HG02870 (cell line): ENCODE results near the gene SEC16A.

Experiments used
- ATAC-seq: cut with Tn5 transposase; IDR thresholded peaks from one replicate; pipeline ENCODE4 v1.9.1; 2021; ENCODE audit warnings: mild to moderate bottlenecking, moderate library complexity; ENCODE audit not compliant: unreplicated experiment

The SEC16A gene

DNA sequence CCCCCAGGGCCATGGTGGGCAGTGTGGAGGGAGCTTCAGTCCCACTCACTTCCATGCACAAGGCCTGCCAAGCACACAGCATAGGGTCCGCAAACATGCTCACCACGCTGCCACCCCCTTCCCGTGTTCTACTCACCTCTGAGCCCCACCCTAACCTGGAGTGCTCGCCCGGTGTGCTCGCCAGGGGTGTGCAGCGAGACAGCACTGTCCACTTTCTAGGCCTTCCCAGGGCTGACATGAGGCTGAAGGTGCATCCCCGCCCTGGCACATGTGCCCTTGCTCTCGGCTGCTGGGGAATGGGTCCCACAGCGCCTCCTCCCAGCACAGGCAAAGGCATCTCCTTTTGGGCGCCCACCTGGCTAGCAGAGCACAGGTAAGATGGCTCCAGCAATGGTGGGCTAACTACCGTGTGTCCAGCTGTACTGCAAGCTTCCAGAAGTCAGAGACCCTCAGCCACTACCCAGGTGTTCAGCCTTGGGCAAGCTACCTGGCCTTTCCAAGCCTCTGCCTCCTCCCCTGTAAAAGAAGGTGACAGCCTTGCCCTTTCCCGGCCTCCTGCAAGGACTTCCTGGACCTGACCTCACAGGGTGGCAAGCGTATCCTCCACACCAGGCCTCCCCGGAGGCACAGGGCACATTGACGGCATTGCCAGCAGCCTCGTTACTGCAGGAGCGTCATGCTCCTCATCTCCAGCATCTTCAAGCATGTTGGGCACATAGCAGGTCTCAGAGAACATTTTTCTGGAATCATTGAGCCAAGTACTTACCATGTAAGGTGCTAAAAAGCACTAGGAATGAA, 4.2 kb upstream of the SEC16A start:
- ATAC-seq: no peak

GRCh38 chr9:136486131-136486530, 3.3 kb upstream of the SEC16A start:
- ATAC-seq: no peak

GRCh38 chr9:136485049-136486045, 2.5 kb upstream of the SEC16A start:
- no peak for ATAC-seq

DNA sequence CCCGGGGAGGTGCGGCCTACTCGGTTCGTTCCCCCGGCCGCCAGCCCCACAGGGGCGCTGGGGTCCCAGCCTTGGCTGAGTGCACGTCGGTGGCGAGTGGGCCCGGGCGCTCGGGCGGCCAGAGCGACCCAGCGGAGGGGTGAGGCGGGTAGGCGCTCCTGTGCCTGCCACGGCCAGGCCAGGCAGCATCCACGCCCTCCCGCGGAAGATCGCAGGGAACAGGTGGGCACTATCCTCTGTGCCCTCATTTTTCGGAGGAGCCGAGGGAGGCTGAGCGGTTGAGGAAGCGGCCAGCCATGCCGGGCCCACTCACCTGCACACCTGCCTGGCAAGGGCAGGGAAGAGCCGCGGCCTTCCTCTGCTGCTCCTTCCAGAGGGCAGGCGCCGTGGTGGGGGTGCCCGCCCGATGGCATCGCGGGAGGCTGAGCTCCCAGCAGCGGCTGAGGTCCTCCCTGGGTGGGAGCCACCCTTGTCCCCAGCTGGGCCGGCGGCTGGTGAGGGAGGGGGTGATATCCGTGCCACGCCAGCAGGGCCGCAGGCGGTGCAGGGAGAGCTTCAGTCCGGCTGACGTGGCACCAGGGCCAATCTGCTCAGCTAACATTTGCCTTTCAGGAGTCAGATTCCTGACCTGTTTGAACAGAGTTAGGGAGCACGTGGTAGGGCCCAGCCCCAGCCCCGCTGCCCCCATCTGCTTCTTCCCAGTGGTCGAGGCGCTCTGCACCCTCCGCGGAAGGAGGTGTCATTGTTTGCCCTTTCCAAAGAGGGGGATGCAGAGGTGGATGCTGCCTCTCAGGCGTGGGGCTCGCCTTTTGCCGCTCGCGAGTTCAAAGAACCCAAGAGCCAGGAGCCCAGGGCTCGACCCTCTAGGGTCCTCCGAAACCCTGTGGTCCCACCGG, 1.6 kb upstream of the SEC16A start:
- ATAC-seq: no peak

DNA sequence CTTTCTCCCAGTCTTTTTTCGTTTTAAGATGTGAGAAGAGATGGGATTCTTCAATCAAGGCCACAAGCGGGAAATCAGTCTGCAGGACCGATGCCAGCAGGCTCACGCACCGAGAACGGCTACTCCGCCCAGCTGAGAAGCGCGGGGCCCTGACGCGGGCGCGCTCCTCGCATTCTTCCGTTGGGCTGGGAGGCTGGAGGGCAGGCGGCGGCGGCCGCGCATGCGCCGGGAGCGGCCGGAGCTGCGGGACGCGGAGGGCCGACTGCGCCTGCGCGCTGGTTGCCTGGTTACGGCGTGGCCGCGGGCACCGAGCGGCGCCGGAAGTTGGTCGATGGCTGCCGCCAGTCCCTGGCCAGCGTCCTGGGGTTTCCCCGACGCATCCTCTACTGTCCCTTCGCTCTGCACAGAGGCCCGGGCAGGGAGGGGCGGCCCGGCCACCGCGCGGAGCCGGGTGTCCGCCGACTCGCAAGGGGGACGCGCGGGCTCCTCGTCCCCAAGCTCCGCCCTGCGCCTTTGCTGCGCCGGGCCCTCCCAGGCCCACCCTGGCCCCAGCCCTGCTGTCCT, 831 bp upstream of the SEC16A start:
- ATAC-seq: peak; percentile 51

DNA sequence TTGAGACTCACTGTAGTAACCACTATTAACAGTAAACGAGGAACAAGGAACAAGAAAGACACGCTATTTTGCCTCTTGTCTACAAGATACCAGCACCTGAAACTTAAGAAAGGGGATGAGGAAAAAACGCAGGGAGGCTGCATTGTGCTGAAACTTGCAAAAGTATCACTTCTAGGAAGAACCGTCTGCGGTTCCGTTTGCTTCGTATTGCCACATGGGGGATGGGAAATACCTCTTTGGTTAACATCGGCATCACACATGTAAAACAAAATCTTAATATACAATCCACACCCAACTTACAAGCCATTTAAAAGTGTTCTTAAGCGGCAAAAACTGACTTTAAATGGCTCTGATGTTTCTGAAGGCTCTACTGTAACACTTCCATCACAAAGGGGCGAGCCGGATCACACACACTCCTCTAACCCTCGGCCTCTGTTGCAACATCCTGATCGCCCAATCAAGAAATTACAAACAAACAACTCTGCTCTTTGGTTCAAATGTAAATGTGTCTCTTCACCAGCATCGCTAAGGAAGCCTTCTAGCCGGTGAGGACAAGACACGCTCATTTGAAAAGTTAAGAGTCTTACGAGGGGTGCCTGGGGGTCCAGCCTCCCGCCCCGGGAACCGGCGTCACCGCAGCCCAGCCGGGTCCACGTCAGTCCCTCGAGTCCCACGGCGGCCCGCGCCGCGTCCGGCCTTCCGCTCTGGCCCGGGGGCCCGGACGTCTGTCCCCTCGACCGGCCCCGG, 621 bp downstream of the SEC16A start:
- no peak for ATAC-seq

GRCh38 chr9:136481558-136481957, 1.3 kb downstream of the SEC16A start:
- no peak for ATAC-seq

DNA sequence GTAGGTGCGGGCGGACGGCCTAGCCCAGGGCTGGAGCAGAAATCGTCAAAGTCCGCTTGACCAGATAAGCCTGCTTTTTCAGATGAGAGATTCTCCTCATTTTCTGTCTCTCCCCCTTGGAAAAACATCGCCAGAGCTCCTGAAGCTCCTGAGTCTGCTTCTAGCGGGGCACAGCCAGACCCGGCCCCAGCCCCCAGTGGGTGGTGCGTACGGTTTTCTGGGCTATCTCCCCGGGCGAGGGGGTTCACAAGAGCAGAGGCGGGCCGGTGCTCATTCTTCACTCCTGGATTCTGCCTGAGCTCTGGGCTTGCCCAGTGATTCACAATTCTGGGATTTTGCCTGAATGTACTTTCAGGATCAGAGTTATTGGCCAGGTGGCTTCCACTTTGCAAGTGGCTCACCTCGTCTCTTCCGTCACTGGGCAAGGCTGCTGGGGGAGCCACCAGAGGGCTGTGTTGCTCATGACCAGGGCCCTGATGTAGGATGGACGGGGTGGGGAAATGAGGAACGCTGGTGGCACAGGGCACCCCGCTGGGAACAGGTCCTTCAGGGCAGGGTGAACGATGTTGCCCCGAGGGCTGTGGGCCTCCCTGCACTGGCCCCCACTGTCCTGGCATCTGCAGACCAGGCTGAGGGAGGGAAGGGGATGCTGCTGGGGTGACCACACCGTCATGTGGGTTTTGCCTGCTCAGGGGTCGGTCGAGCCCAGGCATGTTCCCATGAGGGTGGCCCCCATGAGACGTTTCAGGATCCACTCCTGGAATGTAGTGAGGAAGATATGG, 6.3 kb downstream of the SEC16A start:
- no peak for ATAC-seq

DNA sequence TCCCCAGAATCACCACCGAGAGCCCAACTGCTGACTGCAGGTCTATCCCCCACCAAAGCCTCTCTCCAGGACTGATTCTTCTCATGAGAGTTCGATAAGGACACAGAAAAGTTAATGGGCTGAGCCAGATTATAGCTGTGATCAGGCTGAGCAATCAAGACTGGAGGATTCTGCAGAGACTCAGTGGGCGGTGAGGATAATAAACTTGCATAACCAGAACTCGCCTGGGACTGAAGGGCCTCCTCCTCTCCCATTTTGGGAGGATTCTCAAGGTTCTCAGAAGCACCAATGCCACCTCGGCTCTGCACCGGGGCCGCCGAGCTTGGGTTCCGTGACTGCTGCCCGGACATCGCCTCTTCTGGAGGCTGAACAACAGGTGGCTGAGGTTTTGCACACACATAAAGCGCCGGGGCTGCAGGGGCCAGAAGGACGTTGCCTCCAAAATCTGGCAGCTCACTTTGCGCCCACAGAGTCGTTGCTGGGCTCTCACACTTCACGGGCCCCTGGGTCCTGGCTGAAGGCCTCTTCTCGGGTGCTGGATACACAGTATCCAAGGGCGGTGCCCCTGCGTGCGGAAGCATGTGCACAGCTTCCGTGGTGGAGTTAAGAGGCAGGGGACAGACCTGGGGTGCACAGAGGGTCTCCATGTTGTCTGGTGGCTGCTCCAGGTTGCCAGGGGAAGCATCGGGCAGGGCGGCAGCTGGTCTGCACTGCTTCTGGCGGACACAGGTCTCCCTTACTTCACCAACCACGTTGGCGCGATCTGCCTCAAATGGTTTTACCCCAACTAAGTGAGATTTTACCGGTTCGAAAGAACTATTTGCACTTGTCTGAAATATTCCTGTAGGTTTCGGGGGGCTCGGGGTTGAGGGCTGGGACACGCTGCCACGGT, 7.6 kb downstream of the SEC16A start:
- ATAC-seq: no peak

DNA sequence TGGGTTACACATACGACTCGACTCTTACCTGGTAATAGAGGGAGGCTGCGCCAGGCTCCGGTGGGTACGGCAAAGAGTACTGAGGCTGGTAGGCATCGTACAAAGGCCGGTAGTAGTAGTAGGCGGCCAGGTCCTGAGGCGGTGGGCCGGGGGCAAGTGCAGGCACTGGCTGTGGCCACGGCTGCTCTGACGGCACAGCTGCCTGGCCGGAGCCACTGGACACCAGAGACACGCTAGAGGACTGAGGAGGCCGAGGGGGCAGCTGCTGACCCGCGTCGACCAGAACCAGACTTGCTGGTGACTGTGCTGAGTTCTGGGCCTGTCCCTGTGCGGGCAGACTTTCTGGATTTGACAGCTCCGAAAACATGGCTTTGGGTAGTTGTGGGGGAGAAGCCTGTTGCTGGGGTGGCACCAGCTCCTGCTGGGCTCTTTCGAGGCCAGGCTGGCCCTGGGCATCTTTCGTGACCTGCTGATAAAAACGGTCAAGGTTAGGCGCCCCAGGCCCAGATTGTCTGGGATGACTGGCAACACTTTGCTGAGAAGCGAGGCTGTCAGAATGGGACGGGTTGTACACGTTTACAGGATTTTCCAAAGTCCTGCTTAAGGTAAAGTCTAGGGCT, 8.7 kb downstream of the SEC16A start:
- ATAC-seq: no peak

DNA sequence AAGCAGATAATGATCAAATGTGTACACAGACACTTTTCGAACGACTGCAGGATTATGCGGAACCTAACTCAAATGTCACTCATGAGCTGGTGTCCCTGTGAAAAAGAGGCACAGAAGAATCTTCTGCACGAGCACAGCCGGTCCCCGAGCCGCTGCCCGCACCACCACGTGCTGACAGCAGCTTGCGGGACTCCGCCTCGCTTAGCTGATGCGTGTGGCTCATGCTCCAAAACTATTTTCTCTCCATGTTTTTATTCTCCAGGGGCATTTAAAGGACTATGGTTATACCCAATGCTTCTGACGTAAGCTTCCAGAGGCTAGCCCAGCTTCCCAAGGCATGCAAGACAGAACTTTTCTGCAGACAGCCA, 9.5 kb downstream of the SEC16A start:
- ATAC-seq: no peak

- ATAC-seq: no peak
Observed at GRCh38 chr9:136472640-136473353, 10.0 kb downstream of the SEC16A start.

- no peak for ATAC-seq
Observed at GRCh38 chr9:136471802-136472487, 10.9 kb downstream of the SEC16A start.

- ATAC-seq: no peak
Observed at GRCh38 chr9:136470792-136471469, 11.9 kb downstream of the SEC16A start.

- no peak for ATAC-seq
Observed at GRCh38 chr9:136470356-136470755, 12.5 kb downstream of the SEC16A start.

DNA sequence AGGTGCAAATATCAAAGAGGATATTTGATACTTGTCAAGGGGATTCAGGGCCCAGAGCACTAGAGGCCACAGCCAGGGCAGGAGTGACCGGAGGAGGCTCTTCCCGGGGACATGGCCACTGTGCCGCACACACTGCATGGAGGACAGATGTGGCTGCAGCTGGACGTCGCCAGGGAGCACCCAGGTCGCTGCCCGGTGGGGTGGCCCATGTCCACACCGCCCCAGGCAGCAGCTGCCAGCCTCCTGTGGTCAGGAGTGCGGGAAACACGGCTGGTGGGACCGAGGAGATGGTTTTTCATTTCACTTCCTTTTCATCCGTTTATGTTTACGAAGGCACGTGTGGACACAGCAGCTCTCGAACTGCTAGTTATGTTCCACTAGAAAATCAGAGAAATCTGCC, 15.1 kb downstream of the SEC16A start:
- no peak for ATAC-seq
